ENCODE measurements around the gene RAET1G. TPM values are rescaled to one million over a fixed set of nuclear protein-coding genes. Genes with fewer than 3 reads are reported as not detected.
A peak's percentile ranks its signal among the peaks of the same experiment; 100 is the strongest.
"Not testable (repeated sequence)": the region's sequence is repeated elsewhere in the genome, so short reads cannot be mapped to it uniquely, and the experiment has no call there.

Gene RAET1G
- total RNA-seq = not detected

DNA sequence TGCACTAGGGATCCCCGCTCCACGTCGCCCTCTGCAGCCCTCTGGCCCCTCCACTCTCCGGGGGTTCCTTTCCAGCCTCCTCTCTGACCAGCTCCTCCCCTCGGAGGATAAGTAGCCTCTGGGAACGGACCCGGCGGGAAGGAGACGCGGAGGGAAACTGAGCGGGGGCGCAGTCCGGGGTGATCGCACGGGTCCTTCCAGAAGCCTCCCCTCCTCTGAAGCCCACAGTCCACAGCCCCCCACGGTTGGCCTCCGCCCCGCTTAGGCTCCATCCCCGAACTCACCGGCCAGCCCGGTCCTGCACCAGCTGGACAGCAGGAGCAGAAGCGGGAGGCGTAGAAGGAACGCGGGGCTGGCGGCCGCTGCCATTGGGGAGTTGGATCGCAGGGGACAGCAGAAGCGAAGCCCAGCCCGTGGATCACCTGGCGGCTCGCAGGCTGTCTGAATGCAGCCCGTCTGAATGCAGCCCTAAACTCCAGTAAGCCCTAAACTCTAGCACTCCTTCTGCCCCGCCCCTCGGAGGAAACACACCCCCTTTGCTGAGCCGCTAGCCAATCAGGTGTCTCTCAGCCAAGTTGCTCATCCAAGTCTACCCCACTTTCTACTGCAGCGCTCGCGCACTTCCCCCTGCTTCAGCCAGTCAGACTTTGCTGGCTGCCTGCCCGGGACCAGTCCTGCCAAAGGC, at the start of gene RAET1G:
Gene RAET1G, minus strand, starts transcription at position 480 of the 685 bp plus-strand sequence. Its CDS starts 111 bp downstream, at position 369.
- DNase-seq (ENCODE audit: low read depth in 2 of 3, low spot score in 2 of 3) = peak in 2 of 3 donors; percentile 91 to 96

DNA sequence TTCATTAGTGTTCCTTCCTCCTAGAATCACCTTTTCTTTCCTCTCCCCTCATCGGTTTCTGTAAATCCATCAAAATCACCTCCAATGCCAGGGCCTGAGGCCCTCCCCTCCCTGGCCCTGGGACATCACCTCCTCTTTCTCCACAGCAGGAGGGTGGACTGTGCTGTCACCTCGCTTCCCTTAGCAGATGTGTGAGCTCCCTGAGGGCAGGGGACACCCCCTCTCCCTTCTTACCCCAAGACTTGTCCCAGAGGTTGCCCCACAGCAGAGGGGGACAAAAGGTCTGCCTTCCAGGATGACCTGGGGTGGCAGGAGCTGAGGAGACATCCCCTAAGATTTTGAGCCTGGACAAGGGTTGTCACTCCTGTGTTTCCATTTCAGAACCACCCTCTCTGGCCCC, 46.7 kb upstream of the RAET1G start:
- DNase-seq (ENCODE audit: low read depth in 2 of 3, low spot score in 2 of 3) = no peak

- DNase-seq (ENCODE audit: low read depth in 2 of 3, low spot score in 2 of 3) = not testable (repeated sequence)
Measured at GRCh38 chr6:149968909-149969308, 46.0 kb upstream of the RAET1G start.

GRCh38 chr6:149967999-149968398, 45.1 kb upstream of the RAET1G start:
- not testable (repeated sequence) for DNase-seq (ENCODE audit: low read depth in 2 of 3, low spot score in 2 of 3)

- no peak for DNase-seq (ENCODE audit: low read depth in 2 of 3, low spot score in 2 of 3)
Measured at GRCh38 chr6:149967591-149967990, 44.7 kb upstream of the RAET1G start.

DNA sequence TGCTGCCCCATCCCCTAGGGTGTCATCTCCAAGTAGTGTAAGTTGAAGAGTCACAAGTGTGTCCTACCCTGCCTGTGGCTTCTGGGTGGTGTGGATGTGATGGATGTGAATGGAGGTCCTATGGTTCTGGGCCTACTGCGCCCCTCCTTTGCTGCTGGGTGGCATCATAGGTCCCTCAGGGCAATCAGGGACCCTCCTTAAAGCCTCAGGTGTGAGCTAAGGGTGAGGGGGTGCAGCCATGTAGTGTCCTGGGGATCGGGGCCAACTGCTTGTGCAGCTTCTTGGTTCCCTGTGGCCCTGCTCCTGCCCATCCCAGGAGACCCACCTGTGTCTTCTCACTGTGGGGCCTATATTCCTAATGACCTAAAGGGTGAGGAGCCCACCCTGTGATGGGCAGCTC, 43.4 kb upstream of the RAET1G start:
- DNase-seq (ENCODE audit: low read depth in 2 of 3, low spot score in 2 of 3) = not testable (repeated sequence)

DNA sequence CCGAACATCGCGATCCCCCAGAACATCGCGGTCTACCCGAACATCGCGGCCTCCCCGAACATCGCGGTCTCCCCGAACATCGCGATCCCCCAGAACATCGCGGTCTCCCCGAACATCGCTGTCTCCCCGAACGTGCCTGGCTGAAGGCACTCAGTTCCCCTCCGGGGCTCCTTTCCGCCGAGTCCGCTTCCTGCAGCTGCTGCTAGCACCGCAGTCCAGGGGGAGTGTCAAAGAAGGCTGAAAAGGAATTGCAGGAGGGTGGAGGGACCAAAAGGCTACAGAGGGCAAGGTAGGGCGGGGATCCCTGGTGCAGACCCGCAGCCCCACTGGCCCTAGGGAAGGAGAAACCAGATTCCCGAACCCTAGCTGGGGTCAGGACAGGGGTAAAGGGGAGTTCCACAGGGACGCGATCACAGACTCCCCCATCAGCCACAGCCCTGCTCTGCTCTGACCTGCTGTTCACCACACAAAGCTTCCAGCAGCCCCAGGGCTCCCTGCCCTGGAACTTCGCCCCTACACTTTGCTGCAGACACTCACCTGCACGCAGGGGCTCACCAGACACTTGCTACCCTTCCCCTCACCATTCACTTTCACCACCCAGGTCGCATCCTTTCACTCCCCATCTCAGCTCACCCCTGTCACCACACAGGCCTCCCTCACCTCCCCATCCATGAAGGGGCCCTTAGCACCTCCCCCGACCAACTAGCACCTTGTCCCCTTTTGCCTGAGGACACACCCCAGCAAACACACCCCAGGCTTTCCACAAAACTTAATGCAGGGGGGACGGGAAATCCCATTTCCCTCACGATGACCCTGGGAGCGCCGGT, 42.5 kb upstream of the RAET1G start:
- peak in 1 of 3 donors; percentile 62 for DNase-seq (ENCODE audit: low read depth in 2 of 3, low spot score in 2 of 3)

DNA sequence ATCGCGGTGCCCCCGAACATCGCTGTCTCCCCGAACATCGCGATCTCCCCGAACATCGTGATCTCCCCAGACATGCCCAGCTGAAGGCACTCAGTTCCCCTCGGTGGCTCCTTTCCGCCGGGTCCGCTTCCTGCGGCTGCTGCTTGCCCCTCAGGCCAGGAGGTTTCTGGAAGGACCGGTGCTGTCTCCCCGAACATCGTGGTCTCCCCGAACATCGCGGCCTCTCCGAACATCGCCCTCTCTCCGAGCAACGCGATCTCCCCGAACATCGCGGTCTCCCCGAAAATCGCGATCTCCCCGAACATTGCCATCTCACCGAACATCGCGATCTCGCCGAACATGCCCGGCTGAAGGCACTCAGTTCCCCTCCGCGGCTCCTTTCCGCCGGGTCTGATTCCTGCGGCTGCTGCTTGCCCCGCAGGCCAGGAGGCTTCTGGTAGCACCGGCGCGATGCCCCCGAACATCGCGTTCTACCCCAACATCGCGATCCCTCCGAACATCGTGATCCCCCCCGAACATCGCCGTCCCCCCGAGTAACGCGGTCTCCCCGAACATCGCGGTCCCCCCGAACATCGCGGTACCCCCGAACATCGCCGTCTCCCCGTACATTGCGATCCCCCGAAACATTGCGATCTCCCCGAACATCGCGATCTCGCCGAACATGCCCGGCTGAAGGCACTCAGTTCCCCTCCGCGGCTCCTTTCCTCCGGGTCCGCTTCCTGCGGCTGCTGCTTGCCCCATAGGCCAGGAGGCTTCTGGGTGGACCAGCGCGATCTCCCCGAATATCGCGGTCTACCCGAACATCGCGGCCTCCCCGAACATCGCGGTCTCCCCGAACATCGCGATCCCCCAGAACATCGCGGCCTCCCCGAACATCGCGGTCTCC, 41.6 kb upstream of the RAET1G start:
- no peak for DNase-seq (ENCODE audit: low read depth in 2 of 3, low spot score in 2 of 3)

DNA sequence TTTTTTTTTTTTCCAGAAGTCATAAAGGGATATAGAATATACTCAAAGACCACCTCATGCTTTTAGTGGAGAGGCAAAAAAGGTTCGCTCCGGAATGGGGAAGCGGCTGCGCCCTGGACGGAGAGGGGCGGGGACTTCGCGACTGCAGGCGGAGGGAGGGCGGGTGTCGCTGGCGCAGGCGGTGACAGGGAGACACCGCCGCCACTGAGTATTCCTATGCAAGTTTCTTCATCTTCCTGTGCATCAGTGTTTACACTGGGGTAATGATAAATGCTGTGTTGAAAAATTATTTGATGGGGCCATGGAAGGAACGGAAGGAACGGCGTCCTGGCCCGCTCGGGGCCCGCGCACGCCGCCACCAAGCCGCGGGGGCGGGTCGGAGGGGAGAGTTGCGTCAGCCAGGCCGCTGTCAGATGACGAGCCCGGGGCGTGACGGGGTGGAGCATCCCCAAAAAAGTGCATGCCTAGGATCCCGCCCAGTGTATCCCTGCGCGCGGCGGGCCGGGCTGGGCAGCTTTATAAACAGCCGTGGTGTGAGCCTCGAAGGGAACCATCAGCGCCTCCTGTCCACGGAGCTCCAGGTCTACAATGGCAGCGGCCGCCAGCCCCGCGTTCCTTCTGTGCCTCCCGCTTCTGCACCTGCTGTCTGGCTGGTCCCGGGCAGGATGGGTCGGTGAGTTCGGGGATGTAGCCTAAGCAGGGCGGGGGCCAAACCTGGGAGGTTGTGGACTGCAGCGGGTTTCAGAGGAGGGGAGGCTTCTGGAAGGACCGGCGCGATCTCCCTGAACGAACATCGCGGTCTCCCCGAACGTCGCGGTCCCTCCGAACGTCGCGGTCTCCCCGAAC, 40.8 kb upstream of the RAET1G start, which contains the start of gene ULBP1:
Gene ULBP1, plus strand, starts transcription at position 482 of the 846 bp plus-strand sequence. Its CDS starts 107 bp downstream, at position 589.
- peak in 2 of 3 donors; percentile 75 to 77 for DNase-seq (ENCODE audit: low read depth in 2 of 3, low spot score in 2 of 3)

DNA sequence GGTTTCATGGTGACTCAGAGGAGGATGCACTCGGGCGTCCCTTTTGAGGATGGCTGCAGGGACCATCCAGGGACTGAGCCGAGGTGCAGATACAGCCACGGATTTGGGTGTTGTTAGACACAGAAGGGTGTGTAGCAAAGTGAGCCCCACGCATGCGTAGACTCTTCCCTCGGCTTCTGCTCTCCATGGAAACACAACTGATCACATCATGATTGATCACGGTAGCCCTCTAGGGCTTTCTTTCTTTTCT, 40.2 kb upstream of the RAET1G start:
- DNase-seq (ENCODE audit: low read depth in 2 of 3, low spot score in 2 of 3) = no peak

- DNase-seq (ENCODE audit: low read depth in 2 of 3, low spot score in 2 of 3) = no peak
Measured at GRCh38 chr6:149962461-149963211, 39.7 kb upstream of the RAET1G start.

- DNase-seq (ENCODE audit: low read depth in 2 of 3, low spot score in 2 of 3) = peak in 2 of 3 donors; percentile 67 to 76
Measured at GRCh38 chr6:149961728-149962425, 39.0 kb upstream of the RAET1G start.

DNA sequence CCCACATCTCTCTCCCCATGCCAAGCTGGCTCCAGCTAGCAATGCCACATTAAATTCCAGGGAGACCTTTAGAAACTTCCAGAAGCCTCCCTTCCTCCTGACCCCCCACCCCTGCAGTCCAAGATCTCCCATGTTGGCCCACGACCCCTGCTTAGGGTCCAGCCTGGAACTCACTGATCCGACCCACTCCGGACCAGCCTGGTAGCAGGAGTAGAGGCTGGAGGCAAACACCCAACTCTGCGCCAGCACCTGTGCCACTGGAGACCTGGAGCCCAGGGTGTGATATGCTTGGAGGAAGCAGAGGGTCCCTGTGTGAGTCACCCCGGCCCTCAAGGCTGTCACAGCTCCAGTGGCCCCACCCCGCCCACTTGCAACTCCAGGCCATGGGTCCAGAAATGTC, 37.6 kb upstream of the RAET1G start:
- no peak for DNase-seq (ENCODE audit: low read depth in 2 of 3, low spot score in 2 of 3)

DNA sequence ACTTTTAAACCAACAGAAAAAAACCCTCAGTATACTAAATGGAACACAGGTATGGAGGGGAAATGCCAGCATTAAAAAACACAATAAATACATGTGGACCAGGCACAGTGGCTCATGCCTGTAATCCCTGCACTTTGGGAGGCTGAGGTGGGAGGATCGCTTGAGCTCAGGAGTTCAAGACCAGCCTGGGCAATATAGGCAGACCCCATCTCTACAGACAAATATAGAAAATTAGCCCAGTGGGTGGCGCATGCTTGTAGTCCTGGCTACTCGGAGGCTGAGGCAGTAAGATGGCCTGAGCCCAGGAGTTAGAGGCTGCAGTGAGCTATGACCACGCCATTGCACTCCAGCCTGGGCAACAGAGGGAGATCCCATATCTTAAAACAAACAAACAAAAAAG, 36.9 kb upstream of the RAET1G start:
- not testable (repeated sequence) for DNase-seq (ENCODE audit: low read depth in 2 of 3, low spot score in 2 of 3)

DNA sequence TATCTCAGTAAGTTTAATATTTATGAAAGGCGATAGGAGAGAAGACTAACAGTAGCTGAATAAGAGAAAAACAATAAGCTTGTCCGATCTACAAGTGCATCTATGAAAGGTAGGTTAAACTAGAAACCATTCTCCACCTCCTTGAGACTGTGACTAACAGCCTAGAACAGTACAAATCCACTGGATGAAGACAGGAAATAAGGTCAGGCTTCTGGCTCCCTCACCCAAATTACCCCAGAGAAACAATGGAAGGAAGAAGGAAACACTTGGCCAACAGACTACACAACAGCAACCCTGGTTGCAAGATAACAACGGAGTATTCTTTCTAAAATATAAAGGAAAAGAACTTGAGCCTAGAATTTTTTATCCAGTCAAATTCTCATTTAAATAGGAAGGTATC, 35.2 kb upstream of the RAET1G start:
- DNase-seq (ENCODE audit: low read depth in 2 of 3, low spot score in 2 of 3) = not testable (repeated sequence)

- not testable (repeated sequence) for DNase-seq (ENCODE audit: low read depth in 2 of 3, low spot score in 2 of 3)
Measured at GRCh38 chr6:149955654-149956317, 32.9 kb upstream of the RAET1G start.

DNA sequence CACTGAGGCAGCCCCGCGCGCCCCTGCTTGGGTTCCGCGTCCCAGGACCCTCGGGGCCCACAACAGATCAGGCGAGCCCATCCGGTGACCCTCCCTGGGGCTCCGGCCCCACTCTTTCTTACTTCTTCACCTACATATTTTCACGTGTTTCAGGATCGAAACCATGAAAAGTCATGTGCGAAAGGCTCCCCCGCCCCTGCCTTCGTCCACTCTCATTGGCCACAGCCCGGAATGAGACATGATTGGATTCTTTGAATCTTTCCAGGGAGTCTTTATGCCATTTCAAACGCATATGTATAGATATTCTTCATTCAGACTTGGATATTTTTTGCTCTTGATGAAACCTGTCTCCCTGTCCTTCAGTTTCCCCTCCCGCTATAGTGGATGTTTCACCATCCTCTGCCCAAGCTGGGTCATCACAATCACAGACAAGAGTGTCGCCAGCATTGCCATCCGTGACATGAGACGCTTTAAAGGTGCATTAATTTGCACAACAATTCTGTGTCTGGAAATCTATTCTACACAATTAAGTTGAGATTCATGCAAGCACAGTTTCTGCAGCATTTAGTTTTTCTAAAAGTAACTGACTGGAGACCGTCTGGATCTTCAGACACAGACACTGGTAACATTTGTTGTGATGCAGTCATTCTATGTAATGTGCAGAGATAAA, 32.2 kb upstream of the RAET1G start:
- not testable (repeated sequence) for DNase-seq (ENCODE audit: low read depth in 2 of 3, low spot score in 2 of 3)

All from hematopoietic multipotent progenitor cell (in vitro differentiated cells).